Tibial artery (tissue), 4 donors: ENCODE data around the gene AUNIP.
A peak's percentile ranks its signal among the peaks of the same experiment; 100 is the strongest.

Source experiments
- DNase-seq, 2 donors: peaks; one replicate each; pipeline ENCODE4 v3.0.0-alpha.2; 2019
- H3K27ac ChIP-seq, 2 donors: fragments of 200-600 bp; sonication (generic) in 1 of 2; 1 replicate in 1 of 2; 2 replicates in 1 of 2; pipeline ENCODE4 v1.5.1; 2018 to 2019; ENCODE audit warnings: mild to moderate bottlenecking in 1 of 2
- H3K27me3 ChIP-seq, 2 donors: fragments of 200-600 bp; sonication (generic) in 1 of 2; one replicate each; pipeline versions ENCODE4 v1.5.1 to v1.6.0; 2016 to 2019
- H3K36me3 ChIP-seq, 3 donors: fragments of 200-600 bp; sonication (generic) in 2 of 3; one replicate each; pipeline ENCODE4 v1.5.1; 2016 to 2019; ENCODE audit warnings: mild to moderate bottlenecking in 2 of 3
- H3K4me1 ChIP-seq, 4 donors: fragments of 200-600 bp; sonication (generic) in 2 of 4; 1 replicate in 3 of 4; 2 replicates in 1 of 4; pipeline ENCODE4 v1.5.1; 2016 to 2019
- H3K4me3 ChIP-seq, 2 donors: fragments of 200-600 bp; sonication (generic) in 1 of 2; 1 replicate in 1 of 2; 2 replicates in 1 of 2; pipeline ENCODE4 v1.5.1; 2018 to 2019; ENCODE audit warnings: mild to moderate bottlenecking in 2 of 2
- H3K9me3 ChIP-seq, 3 donors: fragments of 200-600 bp; sonication (generic) in 1 of 3; one replicate each; pipeline ENCODE4 v1.5.1; 2016 to 2019
- intact Hi-C: fragments of 100-400 bp; cut with DNase I; formaldehyde crosslinking; loops from one replicate; pipeline ENCODE4 v1.15.0; 2023; ENCODE audit warnings: low total_unique reads
- TF ChIP-seq, protein P1 (sequence below), 2 experiments: fragments of 200-600 bp in 1 of 2; fragments of 450-650 bp in 1 of 2; IDR thresholded peaks; one replicate each; pipeline ENCODE4 v1.5.1; 2017 to 2019; ENCODE audit warnings: antibody characterized with exemption in 2 of 2, mild to moderate bottlenecking in 1 of 2, moderate library complexity in 1 of 2

Gene AUNIP

GRCh38 chr1:25869909-25870606 is 10.8 kb upstream of the AUNIP start:
- intact Hi-C loops, result loop anchor here (5.0 kb wide), 1 partner anchor 48 kb away; no protein-coding TSS in a partner anchor
- DNase-seq, result peak in 1 of 2 donors; percentile 23
- Histone ChIP-seq H3K9me3 (no peaks in the 10 kb centered on the region), H3K36me3 (peaks cover 3 to 17% (median 6%) of the 10 kb centered on the region in 3 donors), H3K27me3 (no peaks in the 10 kb centered on the region), H3K4me1 (peaks cover 0 to 20% (median 12%) of the 10 kb centered on the region in 4 donors), H3K27ac (no peak overlapping the region), H3K4me3 (no peak overlapping the region)
- TF ChIP-seq, protein P1, sequence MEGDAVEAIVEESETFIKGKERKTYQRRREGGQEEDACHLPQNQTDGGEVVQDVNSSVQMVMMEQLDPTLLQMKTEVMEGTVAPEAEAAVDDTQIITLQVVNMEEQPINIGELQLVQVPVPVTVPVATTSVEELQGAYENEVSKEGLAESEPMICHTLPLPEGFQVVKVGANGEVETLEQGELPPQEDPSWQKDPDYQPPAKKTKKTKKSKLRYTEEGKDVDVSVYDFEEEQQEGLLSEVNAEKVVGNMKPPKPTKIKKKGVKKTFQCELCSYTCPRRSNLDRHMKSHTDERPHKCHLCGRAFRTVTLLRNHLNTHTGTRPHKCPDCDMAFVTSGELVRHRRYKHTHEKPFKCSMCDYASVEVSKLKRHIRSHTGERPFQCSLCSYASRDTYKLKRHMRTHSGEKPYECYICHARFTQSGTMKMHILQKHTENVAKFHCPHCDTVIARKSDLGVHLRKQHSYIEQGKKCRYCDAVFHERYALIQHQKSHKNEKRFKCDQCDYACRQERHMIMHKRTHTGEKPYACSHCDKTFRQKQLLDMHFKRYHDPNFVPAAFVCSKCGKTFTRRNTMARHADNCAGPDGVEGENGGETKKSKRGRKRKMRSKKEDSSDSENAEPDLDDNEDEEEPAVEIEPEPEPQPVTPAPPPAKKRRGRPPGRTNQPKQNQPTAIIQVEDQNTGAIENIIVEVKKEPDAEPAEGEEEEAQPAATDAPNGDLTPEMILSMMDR (IDR thresholded peaks at IDR 0.05), result no peak

- Histone ChIP-seq H3K27ac (no peak overlapping the region), H3K27me3 (no peaks in the 10 kb centered on the region), H3K4me3 (no peak overlapping the region), H3K4me1 (peaks cover 0 to 10% (median 0%) of the 10 kb centered on the region in 4 donors), H3K36me3 (peaks cover 6 to 33% (median 8%) of the 10 kb centered on the region in 3 donors), H3K9me3 (no peaks in the 10 kb centered on the region)
- intact Hi-C loops, result loop anchor here (5.0 kb wide), 1 partner anchor 45 kb away; no protein-coding TSS in a partner anchor
- TF ChIP-seq, protein P1 (IDR thresholded peaks at IDR 0.05), result no peak
- peak in 1 of 2 donors; percentile 42 for DNase-seq
These were observed 8.1 kb upstream of the AUNIP start for GRCh38 chr1:25867210-25867991.

DNA sequence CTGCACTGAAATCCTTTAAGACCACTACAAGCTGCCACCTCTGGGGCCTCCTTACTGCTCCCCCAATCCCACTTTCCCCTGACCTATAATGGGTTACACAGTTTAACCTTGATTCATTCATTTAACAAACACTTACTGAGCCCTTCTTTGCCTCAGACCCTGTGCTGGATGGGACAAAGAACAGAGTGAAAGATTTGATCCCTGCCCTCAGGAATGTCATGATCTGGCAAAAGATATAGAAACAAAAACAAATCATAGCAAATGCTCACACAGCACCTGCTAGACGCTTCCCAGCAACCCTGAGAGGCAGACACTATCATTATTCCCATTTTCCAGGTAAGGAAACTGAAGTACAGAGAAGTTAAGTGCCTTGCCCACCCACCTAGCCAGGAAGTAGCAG is 7.0 kb upstream of the AUNIP start:
- TF ChIP-seq, protein P1 (IDR thresholded peaks at IDR 0.05), result no peak
- Histone ChIP-seq H3K9me3 (no peaks in the 10 kb centered on the region), H3K4me3 (no peak overlapping the region), H3K4me1 (no peaks in the 10 kb centered on the region), H3K27ac (no peak overlapping the region), H3K36me3 (peaks cover 6 to 35% (median 8%) of the 10 kb centered on the region in 3 donors), H3K27me3 (no peaks in the 10 kb centered on the region)
- intact Hi-C loops, result loop anchor here (5.0 kb wide), 1 partner anchor 44 kb away; no protein-coding TSS in a partner anchor
- DNase-seq, result no peak

DNA sequence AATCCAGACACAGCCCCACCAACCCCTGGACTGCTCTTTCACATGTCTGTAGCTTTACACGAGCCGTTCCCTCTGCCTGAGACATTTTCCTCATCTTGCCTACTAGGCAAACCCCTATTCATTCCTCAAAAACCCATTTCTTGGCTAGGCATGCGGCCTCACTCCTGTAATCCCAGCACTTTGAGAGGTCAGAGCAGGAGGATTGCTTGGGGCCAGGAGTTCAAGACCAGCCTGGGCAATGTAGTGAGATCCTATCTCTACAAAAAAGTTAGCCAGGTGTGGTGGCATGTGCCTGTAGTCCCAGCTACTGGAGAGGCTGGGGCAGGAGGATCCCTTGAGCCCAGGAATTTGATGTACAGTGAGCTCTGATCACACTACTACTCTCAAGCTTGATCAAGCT is 5.2 kb upstream of the AUNIP start:
- no peaks in the 10 kb centered on the region for H3K9me3 ChIP-seq
- no peaks in the 10 kb centered on the region for H3K27me3 ChIP-seq
- TF ChIP-seq, protein P1 (IDR thresholded peaks at IDR 0.05), result no peak
- DNase-seq, result no peak
- no peak overlapping the region for H3K4me3 ChIP-seq
- H3K36me3 ChIP-seq, result peaks cover 5 to 25% (median 6%) of the 10 kb centered on the region in 3 donors
- H3K4me1 ChIP-seq, result peaks cover 0 to 9% (median 4%) of the 10 kb centered on the region in 4 donors
- intact Hi-C loops, result no loop called here
- no peak overlapping the region for H3K27ac ChIP-seq

DNA sequence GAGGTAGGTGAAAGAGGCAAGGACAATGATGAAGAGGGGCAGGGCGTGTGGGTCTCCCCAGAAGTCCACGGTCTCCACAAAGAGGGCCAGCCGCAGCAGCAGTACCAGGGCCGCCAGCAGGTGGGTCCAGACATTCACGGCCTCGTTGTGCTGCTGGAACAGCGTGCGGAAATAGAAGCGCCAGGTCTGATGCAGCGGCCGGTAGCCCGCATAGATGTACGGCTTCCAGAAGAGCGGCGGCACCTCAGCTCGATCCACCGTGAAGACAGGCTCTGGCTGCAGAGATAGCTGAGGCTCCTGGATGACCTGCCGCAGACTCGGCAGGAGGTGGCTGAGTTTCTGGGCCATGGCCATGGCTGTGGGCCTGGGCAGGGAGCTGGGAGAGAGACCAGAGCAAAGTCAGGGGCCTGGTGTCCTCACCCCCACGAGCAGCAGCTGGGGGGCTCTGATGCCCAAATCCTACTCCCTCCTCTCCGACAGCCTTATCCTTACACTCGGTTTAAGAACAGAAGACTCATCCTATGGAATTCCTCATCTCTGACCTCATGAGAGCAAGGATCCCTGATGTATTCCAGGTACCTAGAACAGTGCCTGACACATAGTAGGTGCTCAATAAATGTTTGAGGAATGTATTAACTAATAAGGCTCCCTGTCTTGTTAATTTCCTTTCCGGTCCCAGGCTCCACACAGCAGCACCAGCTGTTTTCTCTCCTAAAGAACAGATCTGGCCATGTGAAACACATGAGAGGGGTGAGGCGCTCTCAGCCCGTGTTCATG is 4.4 kb upstream of the AUNIP start:
- intact Hi-C loops, result no loop called here
- DNase-seq, result no peak
- Histone ChIP-seq H3K27me3 (no peaks in the 10 kb centered on the region), H3K4me1 (peaks cover 0 to 16% (median 9%) of the 10 kb centered on the region in 4 donors), H3K4me3 (no peak overlapping the region), H3K36me3 (peaks cover 0 to 18% (median 5%) of the 10 kb centered on the region in 3 donors), H3K9me3 (no peaks in the 10 kb centered on the region), H3K27ac (no peak overlapping the region)
- TF ChIP-seq, protein P1 (IDR thresholded peaks at IDR 0.05), result no peak
